RWPE1 (cell line): ENCODE measurements around the gene PSMG1.

Experiments
- CTCF ChIA-PET: fragments of 350-600 bp; sonication (Branson Sonifier 250); formaldehyde crosslinking; extraction: SDS; loops from one replicate; lab custom pipeline; 2021; lab: Yijun Ruan, JAX
- POLR2A ChIA-PET: fragments of 400-600 bp; formaldehyde crosslinking; extraction: SDS; loops from one replicate; lab custom pipeline; 2020; ENCODE audit warnings: antibody characterized with exemption; ENCODE audit not compliant: low non-redundant PET; lab: Yijun Ruan, JAX
- DNase-seq: peaks from one replicate; pipeline ENCODE4 v3.0.0; 2012; ENCODE audit warnings: low spot score
- H3K27ac ChIP-seq: fragments of 450-650 bp; 2 replicates; pipeline ENCODE4 v1.5.1; 2017
- TF ChIP-seq, protein P1 (sequence below): fragments of 450-650 bp; conservative IDR thresholded peaks from 2 replicates; pipeline ENCODE4 v1.5.1; 2017; ENCODE audit warnings: low read depth, mild to moderate bottlenecking

The PSMG1 gene

DNA sequence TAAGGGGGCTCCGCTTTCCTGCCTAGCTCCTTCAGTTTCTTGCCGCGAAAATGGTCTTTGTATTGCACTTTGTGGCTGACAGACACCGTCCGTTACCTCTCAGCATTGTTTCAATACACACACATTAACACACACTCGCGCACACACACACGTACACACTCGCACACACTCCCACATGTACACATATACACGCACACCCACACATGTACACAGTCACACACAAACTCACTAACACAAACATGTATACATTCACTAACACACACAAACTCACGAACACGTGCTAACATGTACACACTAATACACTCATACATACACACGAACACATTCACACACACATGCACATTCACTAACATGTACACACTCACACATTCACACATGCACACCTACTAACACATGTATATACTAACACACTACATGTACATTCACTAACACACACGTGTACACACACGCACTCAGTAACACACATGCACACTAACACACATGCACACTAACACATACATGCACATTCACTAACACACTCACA lies 48.9 kb downstream of the PSMG1 start:
- ChIA-PET POLR2A (no interaction called here), CTCF (interaction anchor here (0.7 kb wide), 1 partner anchor 10 kb away, joined by 3 read pairs; no protein-coding TSS in a partner anchor)
- TF ChIP-seq, protein P1, sequence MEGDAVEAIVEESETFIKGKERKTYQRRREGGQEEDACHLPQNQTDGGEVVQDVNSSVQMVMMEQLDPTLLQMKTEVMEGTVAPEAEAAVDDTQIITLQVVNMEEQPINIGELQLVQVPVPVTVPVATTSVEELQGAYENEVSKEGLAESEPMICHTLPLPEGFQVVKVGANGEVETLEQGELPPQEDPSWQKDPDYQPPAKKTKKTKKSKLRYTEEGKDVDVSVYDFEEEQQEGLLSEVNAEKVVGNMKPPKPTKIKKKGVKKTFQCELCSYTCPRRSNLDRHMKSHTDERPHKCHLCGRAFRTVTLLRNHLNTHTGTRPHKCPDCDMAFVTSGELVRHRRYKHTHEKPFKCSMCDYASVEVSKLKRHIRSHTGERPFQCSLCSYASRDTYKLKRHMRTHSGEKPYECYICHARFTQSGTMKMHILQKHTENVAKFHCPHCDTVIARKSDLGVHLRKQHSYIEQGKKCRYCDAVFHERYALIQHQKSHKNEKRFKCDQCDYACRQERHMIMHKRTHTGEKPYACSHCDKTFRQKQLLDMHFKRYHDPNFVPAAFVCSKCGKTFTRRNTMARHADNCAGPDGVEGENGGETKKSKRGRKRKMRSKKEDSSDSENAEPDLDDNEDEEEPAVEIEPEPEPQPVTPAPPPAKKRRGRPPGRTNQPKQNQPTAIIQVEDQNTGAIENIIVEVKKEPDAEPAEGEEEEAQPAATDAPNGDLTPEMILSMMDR, result no peak
- DNase-seq, result no peak
- H3K27ac ChIP-seq, result no peak overlapping the region

DNA sequence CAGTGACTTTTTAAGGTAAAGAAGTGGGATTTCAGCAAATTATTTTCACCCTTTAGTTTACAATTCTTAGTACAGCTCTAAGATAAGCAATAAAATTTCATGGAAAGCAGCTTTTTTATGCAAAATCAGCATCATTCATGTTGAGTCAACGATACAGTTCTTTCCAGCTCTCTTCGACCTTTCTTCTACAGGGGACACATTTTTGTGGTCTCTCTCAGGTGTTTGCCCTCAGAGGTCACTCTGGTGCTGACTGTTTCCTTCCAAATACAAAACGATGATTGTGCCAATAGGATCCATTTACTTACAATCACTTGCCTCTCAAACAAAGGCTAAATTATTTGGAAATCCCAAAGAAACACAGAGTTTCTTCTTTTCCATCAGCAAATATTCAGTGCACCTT lies 51.0 kb downstream of the PSMG1 start:
- TF ChIP-seq, protein P1, result no peak
- DNase-seq, result no peak
- no peak overlapping the region for H3K27ac ChIP-seq
- CTCF ChIA-PET, result interaction anchor here (0.6 to 0.8 kb wide), 2 partner anchors 61 to 215 kb away, joined by 3 to 4 read pairs; no protein-coding TSS in a partner anchor
- POLR2A ChIA-PET, result no interaction called here

DNA sequence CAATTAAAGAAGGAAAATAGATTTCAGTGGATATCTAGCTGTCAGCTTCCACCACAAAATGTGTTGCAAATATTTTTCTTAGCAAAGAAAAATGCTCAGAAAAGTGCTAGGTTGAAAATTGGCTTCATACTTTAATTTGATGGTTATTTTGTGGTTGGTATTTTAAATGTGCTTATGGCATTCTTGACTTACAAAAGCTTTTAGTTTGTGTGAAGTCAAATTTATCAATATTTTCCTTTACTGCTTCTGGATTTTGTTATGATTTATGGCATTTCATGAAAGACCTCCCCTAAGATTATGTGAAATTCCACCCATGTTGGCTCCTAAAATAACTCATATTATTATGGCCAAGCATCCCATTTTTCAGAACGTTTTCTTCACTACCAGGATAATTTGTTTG lies 51.5 kb downstream of the PSMG1 start:
- DNase-seq, result no peak
- CTCF ChIA-PET, result interaction anchor here (0.6 to 0.8 kb wide), 2 partner anchors 61 to 215 kb away, joined by 3 to 4 read pairs; no protein-coding TSS in a partner anchor
- no peak overlapping the region for H3K27ac ChIP-seq
- TF ChIP-seq, protein P1, result no peak
- POLR2A ChIA-PET, result no interaction called here

DNA sequence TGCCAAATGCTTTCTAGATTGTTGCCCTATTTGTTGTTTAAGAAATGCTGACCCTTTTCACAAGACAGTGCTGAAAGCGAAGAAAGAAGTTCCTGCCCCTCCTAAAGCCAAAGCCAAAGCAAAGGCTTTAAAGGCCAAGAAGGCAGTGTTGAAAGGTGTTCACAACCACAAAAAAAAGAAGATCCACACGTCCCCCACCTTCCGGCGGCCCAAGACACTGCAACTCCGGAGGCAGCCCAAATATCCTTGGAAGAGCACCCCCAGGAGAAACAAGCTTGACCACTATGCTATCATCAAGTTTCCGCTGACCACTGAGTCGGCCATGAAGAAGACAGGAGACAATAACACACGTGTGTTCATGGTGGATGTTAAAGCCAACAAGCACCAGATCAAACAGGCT lies 55.7 kb downstream of the PSMG1 start:
- CTCF ChIA-PET, result no interaction called here

DNA sequence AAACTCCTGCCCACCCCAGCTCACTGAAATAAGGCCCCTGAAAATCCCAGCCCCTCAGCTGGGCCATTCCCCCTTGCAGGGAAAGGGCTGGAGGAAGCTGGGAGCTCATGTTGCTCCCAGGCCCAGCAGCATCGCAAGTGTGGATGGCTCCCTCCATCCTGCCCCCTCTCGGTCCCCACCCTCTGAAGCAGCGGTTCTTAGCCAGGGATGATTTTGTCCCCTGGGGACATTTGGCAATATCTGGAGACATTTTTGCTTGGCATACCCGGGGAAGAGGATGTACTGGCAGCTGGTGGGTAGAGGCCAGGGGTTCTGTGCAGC lies 56.8 kb downstream of the PSMG1 start:
- DNase-seq, result no peak
- CTCF ChIA-PET, result interaction anchor here (0.6 to 1.1 kb wide), 3 partner anchors 213 to 449 kb away, joined by 3 to 4 read pairs (median 3); no protein-coding TSS in a partner anchor
- TF ChIP-seq, protein P1, result no peak
- POLR2A ChIA-PET, result no interaction called here
- H3K27ac ChIP-seq, result peak overlapping the region; percentile 76

More for the DNA sequence above, 55.7 kb downstream of the PSMG1 start:
- POLR2A ChIA-PET, result no interaction called here
- TF ChIP-seq, protein P1, result no peak
- DNase-seq, result no peak
- H3K27ac ChIP-seq, result no peak overlapping the region

DNA sequence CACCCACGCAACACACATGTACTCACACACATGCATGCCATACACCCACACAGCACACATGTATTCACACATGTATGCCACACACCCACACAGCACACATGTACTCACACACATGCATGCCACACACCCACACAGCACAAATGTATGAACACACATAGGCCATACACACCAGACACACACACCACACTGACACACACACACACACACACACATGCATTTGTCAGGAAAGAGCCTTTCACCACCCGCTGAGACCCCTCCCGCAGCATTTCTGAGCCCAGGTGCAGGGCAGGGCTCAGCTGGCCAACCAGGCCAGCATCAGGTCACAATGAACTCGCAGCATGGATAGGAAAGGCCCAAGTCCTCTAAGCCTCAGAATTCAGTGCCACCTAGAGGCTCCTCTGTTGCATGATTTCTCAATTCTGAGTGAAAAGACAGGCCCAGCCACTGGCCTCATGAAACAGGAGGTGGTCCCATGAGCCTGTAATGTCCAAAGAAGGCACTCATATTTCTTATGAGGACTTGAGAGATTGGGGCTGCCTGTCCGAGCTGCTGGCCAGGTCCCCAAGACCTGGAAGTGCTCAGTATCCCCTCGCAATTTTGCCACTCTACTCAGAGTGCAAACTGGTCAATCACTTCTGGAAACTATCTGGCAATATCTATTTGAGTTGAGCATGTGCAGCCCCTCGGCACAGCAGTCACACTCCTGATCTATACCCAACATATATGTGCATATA lies 57.3 kb downstream of the PSMG1 start:
- ChIA-PET POLR2A (no interaction called here), CTCF (interaction anchor here (0.6 to 1.1 kb wide), 4 partner anchors 12 to 448 kb away, joined by 3 to 4 read pairs (median 3); no protein-coding TSS in a partner anchor)
- TF ChIP-seq, protein P1, result peak; percentile 73
- peak overlapping the region; percentile 76 for H3K27ac ChIP-seq
- peak; percentile 64 for DNase-seq
